HL-60/S4 (cell line): ENCODE data around the gene AP2A2.

Experiments
- in situ Hi-C: fragments of 300-500 bp; cut with MboI; formaldehyde crosslinking; loops from 2 replicates; pipeline ENCODE4 v1.14.3; 2022; ENCODE audit warnings: low sequenced_read_pairs

The AP2A2 gene

GRCh38 chr11:1026641-1027482 lies 101.2 kb downstream of the AP2A2 start:
- in situ Hi-C loops: no loop called here

- in situ Hi-C loops: no loop called here
Measured at GRCh38 chr11:1027483-1028290, 102.0 kb downstream of the AP2A2 start.

GRCh38 chr11:1028291-1028540 lies 102.5 kb downstream of the AP2A2 start:
- in situ Hi-C loops: no loop called here

- in situ Hi-C loops: no loop called here
Measured at GRCh38 chr11:1028616-1029015, 102.9 kb downstream of the AP2A2 start.

- in situ Hi-C loops: no loop called here
Measured at GRCh38 chr11:1029051-1029450, 103.4 kb downstream of the AP2A2 start.

GRCh38 chr11:1029654-1030053 lies 104.0 kb downstream of the AP2A2 start:
- in situ Hi-C loops: no loop called here

- in situ Hi-C loops: no loop called here
Measured at GRCh38 chr11:1030086-1030485, 104.4 kb downstream of the AP2A2 start.

- in situ Hi-C loops: no loop called here
Measured at GRCh38 chr11:1030556-1030955, 104.9 kb downstream of the AP2A2 start.

GRCh38 chr11:1031121-1031899 lies 105.6 kb downstream of the AP2A2 start:
- in situ Hi-C loops: no loop called here

- in situ Hi-C loops: no loop called here
Measured at GRCh38 chr11:1032310-1032891, 106.7 kb downstream of the AP2A2 start.

GRCh38 chr11:1033016-1033798 lies 107.5 kb downstream of the AP2A2 start:
- in situ Hi-C loops: no loop called here

GRCh38 chr11:1034001-1034400 lies 108.3 kb downstream of the AP2A2 start:
- in situ Hi-C loops: no loop called here

- in situ Hi-C loops: no loop called here
Measured at GRCh38 chr11:1034456-1035295, 109.0 kb downstream of the AP2A2 start.

GRCh38 chr11:1035577-1036283 lies 110.1 kb downstream of the AP2A2 start:
- in situ Hi-C loops: no loop called here

GRCh38 chr11:1036303-1036923 lies 110.7 kb downstream of the AP2A2 start, which contains the start of gene MUC6:
Gene MUC6, minus strand, starts transcription at chr11:1036718. Its CDS starts 63 bp downstream, at chr11:1036655.
- in situ Hi-C loops: no loop called here

GRCh38 chr11:1036931-1037330 lies 111.3 kb downstream of the AP2A2 start:
- in situ Hi-C loops: no loop called here

- in situ Hi-C loops: no loop called here
Measured at GRCh38 chr11:1037506-1038055, 111.9 kb downstream of the AP2A2 start.

GRCh38 chr11:1038361-1038760 lies 112.7 kb downstream of the AP2A2 start:
- in situ Hi-C loops: no loop called here
